ENCODE data around the gene DSN1. TPM values are rescaled to one million over a fixed set of nuclear protein-coding genes. Genes with fewer than 3 reads are reported as not detected.

Gene DSN1
- total and polyA plus RNA-seq, 2 of the 8 experiments (the other 6 are each of a cell fraction or from before 2014, with no cell fraction given) = 12.0 to 26.2 TPM

DNA sequence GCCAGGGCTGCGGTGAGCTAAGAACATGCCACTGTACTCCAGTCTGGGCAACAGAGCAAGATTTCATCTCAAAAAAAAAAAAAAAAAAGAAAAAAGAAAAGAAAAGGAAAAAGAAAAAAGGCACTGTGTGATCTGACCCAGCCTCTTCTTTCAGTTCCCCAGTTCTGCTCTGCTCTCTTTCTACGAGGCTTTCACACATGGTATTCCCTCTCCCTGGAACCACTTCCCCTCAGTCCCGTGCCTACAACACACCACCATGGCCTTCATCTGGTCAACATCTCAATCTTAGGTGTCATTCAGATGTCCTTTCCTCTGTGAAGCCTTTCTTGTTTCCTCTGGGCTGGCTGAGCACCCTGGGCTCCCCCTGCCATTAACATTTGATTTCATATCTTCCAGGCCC lies 2.3 kb upstream of the DSN1 start:
- WGBS, 2 experiments (ENCODE audit: extremely low coverage in 1 of 2, insufficient coverage in 1 of 2, insufficient read length in 1 of 2, insufficient replicate concordance in 2 of 2, low coverage in 1 of 2, low lambda C conversion rate in 2 of 2, missing lambda C conversion rate in 1 of 2) = 94% methylated on average over 3 of the region's 3 CpGs; no CpG with 5 or more reads in 1 of the 2 experiments
- Histone ChIP-seq H4K5ac (ENCODE audit: insufficient read length, low read depth, low read length) (no peak overlapping the region), H4K91ac (replicated peaks; ENCODE audit: insufficient read length, low read length) (no peak overlapping the region), H3K4me1 (replicated peaks in 1 of 4; ENCODE audit: control insufficient read depth in 3 of 4, insufficient read depth in 4 of 4, low read length in 3 of 4) (peaks cover 0 to 7% (median 1%) of the 10 kb centered on the region in 4 experiments; a peak in 3 of 7 replicates), H3K36me3 (ENCODE audit: control insufficient read depth in 2 of 4, insufficient read depth in 4 of 4, low read length in 3 of 4) (peaks cover 0 to 4% (median under 1%) of the 10 kb centered on the region in 4 experiments; a peak in 4 of 8 replicates), H3K56ac (replicated peaks; ENCODE audit: insufficient read length, low read depth, low read length) (no peak overlapping the region), H3K23ac (ENCODE audit: insufficient read length) (no peak overlapping the region), H3K4me2 (ENCODE audit: insufficient read depth in 1 of 2, low read depth in 2 of 2, low read length in 2 of 2) (no peak overlapping the region), H3K4ac (replicated peaks; ENCODE audit: insufficient read length, low read depth, low read length) (no peak overlapping the region), H3K9me3 (ENCODE audit: insufficient read depth in 2 of 2, low read depth in 1 of 2, low read length in 1 of 2) (no peaks in the 10 kb centered on the region; a peak in 1 of 4 replicates), H2BK5ac (ENCODE audit: low read depth, low read length) (no peak overlapping the region), H3K14ac (ENCODE audit: insufficient read length) (no peak overlapping the region), H2BK20ac (ENCODE audit: low read length) (no peak overlapping the region), H3K23me2 (ENCODE audit: low read depth, low read length) (peaks cover 8% of the 10 kb centered on the region), H4K8ac (ENCODE audit: extremely low read depth, insufficient read depth, low read length) (no peak overlapping the region), H2AK5ac (ENCODE audit: low read depth, low read length) (no peak overlapping the region), H2AFZ (ENCODE audit: low read length) (no peak overlapping the region), H4K20me1 (replicated peaks in 1 of 2; ENCODE audit: control insufficient read depth in 1 of 2, insufficient read depth in 2 of 2, low read length in 2 of 2) (no peaks in the 10 kb centered on the region), H2BK15ac (ENCODE audit: low read length) (0 out of 2 replicates have a peak overlapping the region, but pooled peaks have one; percentile 8), H3K18ac (ENCODE audit: extremely low read depth, low read length) (no peak overlapping the region), H3K79me1 (ENCODE audit: low read depth, low read length) (peaks cover 4% of the 10 kb centered on the region; the same call in 1 of the 2 replicates), H3K27ac (ENCODE audit: low read depth, low read length) (no peak overlapping the region), H3K79me2 (ENCODE audit: control insufficient read depth in 1 of 2, insufficient read depth in 2 of 2, low read length in 2 of 2) (peaks cover 0 to 6% of the 10 kb centered on the region in 2 experiments; a peak in 1 of 4 replicates), H3K4me3 (ENCODE audit: extremely low read depth in 1 of 4, insufficient read depth in 2 of 4, low read depth in 3 of 4, low read length in 4 of 4) (no peak overlapping the region), H2BK12ac (ENCODE audit: low read depth, low read length) (0 out of 2 replicates have a peak overlapping the region, but pooled peaks have one; percentile 9), H2BK120ac (replicated peaks; ENCODE audit: low read depth, low read length) (no peak overlapping the region), H3K27me3 (replicated peaks in 1 of 4; ENCODE audit: control insufficient read depth in 3 of 4, extremely low read depth in 1 of 4, insufficient read depth in 3 of 4, low read length in 3 of 4) (no peaks in the 10 kb centered on the region), H3K9ac (replicated peaks in 1 of 4; ENCODE audit: extremely low read depth in 1 of 4, low read depth in 3 of 4, low read length in 3 of 4) (no peak overlapping the region)
- ChIA-PET POLR2A (ENCODE audit: partially characterized antibody) (no interaction called here), CTCF (ENCODE audit: partially characterized antibody) (interaction anchor here (1.4 to 2.8 kb wide), 3 partner anchors 13 to 132 kb away, joined by 3 to 9 read pairs (median 4); no protein-coding TSS in a partner anchor)
- FAIRE-seq = no peak
- DNase-seq (ENCODE audit: low read depth in 1 of 2, low spot score in 2 of 2) = no peak
- TF ChIP-seq SIX5 (IDR thresholded peaks at IDR 0.05; ENCODE audit: low read depth, low read length) = no peak
- TF ChIP-seq POLR2AphosphoS5 (IDR thresholded peaks at IDR 0.05; ENCODE audit: low read depth, low read length) = no peak
- no peak for TF ChIP-seq RFX5 (IDR thresholded peaks at IDR 0.05; ENCODE audit: borderline replicate concordance, low read depth, low read length)

Measured in H1 (cell line).